ENCODE measurements around the gene PID1. TPM values are rescaled to one million over a fixed set of nuclear protein-coding genes. Genes with fewer than 3 reads are reported as not detected.

PID1 gene
- total and polyA plus RNA-seq, 8 donors, result 2.9 to 13.5 (median 4.7) TPM

DNA sequence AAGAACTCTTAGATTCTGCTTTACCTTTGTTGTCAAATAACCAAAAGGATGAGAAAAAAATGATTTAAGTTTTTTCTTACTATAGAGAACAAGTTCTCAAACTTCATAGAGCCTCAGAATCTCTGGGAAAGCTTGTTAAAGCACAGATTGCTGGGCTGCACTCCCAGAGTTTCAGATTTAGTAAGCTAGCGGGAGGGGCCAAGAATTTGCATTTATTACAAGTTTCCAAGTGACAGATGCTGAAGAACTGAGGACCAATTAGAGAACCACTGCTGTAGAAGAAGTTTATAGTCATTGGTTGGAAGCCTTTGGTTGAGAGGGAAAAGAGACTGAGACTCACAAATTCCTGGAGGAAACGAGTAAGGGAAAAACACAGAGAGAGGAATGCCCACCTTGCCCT, 32.1 kb downstream of the PID1 start:
- Histone ChIP-seq H3K9me3 (no peaks in the 10 kb centered on the region), H3K4me1 (peaks cover 0 to 5% (median 4%) of the 10 kb centered on the region in 3 donors), H3K4me3 (no peak overlapping the region), H3K27me3 (no peaks in the 10 kb centered on the region), H3K36me3 (no peaks in the 10 kb centered on the region), H3K27ac (no peak overlapping the region)
- ATAC-seq (no peak), FAIRE-seq (no peak), DNase-seq (no peak)
- TF ChIP-seq, protein P1, sequence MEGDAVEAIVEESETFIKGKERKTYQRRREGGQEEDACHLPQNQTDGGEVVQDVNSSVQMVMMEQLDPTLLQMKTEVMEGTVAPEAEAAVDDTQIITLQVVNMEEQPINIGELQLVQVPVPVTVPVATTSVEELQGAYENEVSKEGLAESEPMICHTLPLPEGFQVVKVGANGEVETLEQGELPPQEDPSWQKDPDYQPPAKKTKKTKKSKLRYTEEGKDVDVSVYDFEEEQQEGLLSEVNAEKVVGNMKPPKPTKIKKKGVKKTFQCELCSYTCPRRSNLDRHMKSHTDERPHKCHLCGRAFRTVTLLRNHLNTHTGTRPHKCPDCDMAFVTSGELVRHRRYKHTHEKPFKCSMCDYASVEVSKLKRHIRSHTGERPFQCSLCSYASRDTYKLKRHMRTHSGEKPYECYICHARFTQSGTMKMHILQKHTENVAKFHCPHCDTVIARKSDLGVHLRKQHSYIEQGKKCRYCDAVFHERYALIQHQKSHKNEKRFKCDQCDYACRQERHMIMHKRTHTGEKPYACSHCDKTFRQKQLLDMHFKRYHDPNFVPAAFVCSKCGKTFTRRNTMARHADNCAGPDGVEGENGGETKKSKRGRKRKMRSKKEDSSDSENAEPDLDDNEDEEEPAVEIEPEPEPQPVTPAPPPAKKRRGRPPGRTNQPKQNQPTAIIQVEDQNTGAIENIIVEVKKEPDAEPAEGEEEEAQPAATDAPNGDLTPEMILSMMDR (IDR thresholded peaks at IDR 0.05), result no peak
- intact Hi-C loops (cut with DNase I), result no loop called here
- 58 to 85% methylated on average over 2 of the region's 2 CpGs for WGBS, 2 donors

DNA sequence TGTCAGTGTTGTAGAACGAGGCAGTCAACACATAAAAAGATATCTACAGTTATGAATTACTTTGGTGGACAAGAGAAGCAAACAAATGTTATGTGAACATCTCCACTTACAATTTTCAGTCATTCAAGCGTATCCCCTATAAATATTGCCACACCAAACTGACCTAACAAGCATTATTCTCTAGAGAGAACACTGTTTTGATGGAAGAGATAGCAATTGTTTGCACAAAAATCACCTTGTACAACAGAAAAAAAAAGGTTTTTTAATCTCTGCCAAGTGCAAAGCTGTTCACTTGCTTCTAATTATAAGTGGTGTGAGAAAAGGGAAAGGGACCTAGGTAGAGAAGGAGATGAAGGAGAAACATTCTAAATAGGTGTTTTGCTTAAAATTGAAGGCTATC, 33.8 kb downstream of the PID1 start:
- Histone ChIP-seq H3K27ac (no peak overlapping the region), H3K27me3 (no peaks in the 10 kb centered on the region), H3K36me3 (no peaks in the 10 kb centered on the region), H3K4me1 (no peaks in the 10 kb centered on the region), H3K9me3 (no peaks in the 10 kb centered on the region), H3K4me3 (no peak overlapping the region)
- intact Hi-C loops (cut with DNase I), result no loop called here
- DNase-seq (no peak), ATAC-seq (peak in 3 of 4 donors; percentile 26 to 74 (median 38)), FAIRE-seq (no peak)
- TF ChIP-seq, protein P1 (IDR thresholded peaks at IDR 0.05), result no peak
- 13 to 14% methylated on average over 2 of the region's 2 CpGs for WGBS, 2 donors

DNA sequence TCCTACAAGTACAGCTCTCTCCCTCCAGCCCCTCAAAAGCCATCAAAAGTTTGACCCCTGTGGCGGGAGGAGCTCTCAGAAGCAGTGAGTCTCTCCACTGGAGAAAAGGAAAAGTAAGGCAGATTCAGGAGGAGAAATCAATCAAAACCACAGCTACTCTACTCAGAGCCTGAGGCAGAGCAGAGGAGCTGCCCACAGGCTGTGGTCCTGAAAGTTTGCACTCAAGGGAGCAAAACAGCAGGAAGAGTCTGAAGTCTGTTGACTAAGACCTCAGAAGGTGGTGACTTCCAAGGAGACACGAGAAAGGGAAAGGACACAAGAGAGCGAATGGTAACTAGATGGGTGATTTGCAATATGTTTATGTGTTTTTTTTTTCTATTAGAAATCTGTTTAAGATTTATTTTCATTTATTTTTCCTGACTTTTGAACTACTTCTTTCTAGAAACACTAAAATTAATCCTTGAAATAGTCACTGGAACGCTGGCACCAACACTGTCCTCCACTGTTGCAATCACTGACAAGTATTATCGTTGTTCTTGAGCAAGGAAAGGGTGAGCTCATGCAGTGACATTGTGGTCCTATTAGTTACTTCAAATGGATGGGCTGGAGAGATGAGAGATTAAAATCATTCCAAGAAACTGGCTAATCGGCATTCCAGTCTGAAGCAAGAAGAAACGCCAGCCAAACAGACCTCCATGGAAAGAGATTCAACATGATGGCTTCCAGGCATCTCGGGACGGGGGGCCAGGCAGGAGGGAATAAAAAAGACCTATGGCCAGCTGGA, 35.8 kb downstream of the PID1 start:
- TF ChIP-seq, protein P1 (IDR thresholded peaks at IDR 0.05), result no peak
- FAIRE-seq, result no peak

DNA sequence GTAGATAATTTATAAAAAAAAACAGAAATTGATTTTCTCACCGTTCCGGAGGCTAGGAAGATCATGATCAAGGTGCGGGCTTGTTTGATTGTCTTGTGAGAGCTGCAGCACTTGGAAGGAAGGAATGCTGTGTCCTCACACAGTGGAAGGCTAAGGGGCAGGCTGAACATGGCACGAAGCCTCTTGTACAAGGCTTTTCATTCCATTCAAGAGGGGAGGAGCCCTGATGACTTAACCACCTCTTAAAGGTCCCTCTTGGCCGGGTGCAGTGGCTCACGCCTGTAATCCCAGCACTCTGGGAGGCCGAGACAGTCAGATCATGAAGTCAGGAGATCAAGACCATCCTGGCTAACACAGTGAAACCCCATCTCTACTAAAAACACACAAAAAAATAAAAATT, 39.2 kb downstream of the PID1 start:
- Histone ChIP-seq H3K9me3 (no peaks in the 10 kb centered on the region), H3K4me1 (peaks cover 0 to 5% (median 0%) of the 10 kb centered on the region in 3 donors), H3K36me3 (no peaks in the 10 kb centered on the region), H3K27me3 (no peaks in the 10 kb centered on the region), H3K27ac (no peak overlapping the region), H3K4me3 (no peak overlapping the region)
- intact Hi-C loops (cut with DNase I), result no loop called here
- FAIRE-seq (no peak), ATAC-seq (no peak), DNase-seq (no peak)
- TF ChIP-seq, protein P1 (IDR thresholded peaks at IDR 0.05), result no peak
- 72 to 73% methylated on average over 7 of the region's 7 CpGs for WGBS, 2 donors

More for the DNA sequence above, 35.8 kb downstream of the PID1 start:
- H3K4me3 ChIP-seq, result no peak overlapping the region
- H3K36me3 ChIP-seq, result no peaks in the 10 kb centered on the region
- H3K9me3 ChIP-seq, result no peaks in the 10 kb centered on the region
- no peaks in the 10 kb centered on the region for H3K4me1 ChIP-seq
- intact Hi-C loops (cut with DNase I), result no loop called here
- DNase-seq (no peak), ATAC-seq (peak in 3 of 4 donors; percentile 50 to 56 (median 51))
- H3K27ac ChIP-seq, result no peak overlapping the region
- 68 to 71% methylated on average over 9 of the region's 9 CpGs for WGBS, 2 donors
- no peaks in the 10 kb centered on the region for H3K27me3 ChIP-seq

DNA sequence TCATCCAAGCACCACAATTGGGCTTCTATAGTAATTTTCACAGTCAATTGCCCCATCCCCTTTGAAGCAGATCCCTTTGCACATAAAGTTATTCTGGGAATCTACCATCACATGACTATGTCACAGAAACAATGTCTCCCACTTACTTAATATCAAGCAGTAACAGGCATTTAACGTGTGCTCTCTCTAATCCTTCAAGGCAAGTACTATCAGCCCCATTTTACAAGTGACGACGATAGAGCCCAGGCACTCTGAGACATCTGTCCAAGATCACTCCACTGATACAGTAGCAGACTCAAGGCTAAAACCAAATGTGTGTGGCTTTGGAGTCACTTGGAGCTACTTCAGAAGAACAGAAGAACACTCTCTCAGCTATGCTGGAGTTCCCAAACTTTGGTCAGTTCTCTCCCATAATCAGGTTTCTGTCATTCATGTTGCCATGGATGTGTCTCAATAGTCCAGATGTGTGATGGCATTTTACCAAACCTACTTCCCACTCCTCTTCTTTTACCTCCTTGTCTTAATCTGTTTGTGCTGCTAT, 39.7 kb downstream of the PID1 start:
- H3K4me1 ChIP-seq, result peaks cover 0 to 5% (median 0%) of the 10 kb centered on the region in 3 donors
- TF ChIP-seq, protein P1 (IDR thresholded peaks at IDR 0.05), result no peak
- WGBS, 2 donors, result 75 to 76% methylated on average over 3 of the region's 3 CpGs
- DNase-seq, result no peak
- H3K27me3 ChIP-seq, result no peaks in the 10 kb centered on the region
- ATAC-seq, result no peak
- no peak overlapping the region for H3K27ac ChIP-seq
- no peak overlapping the region for H3K4me3 ChIP-seq
- H3K36me3 ChIP-seq, result no peaks in the 10 kb centered on the region
- no peaks in the 10 kb centered on the region for H3K9me3 ChIP-seq
- FAIRE-seq, result no peak
- intact Hi-C loops (cut with DNase I), result no loop called here

All from pancreas (tissue), 10 donors.